A549 (cell line): ENCODE measurements around the gene QRSL1.

Experiments
- TF ChIP-seq, protein P1 (sequence below): IDR thresholded peaks from 2 replicates; pipeline ENCODE4 v1.6.1; 2012
- TF ChIP-seq, protein P2 (sequence below): fragments of >200 bp; sonication (Bioruptor Twin); formaldehyde crosslinking; IDR thresholded peaks from 3 replicates; pipeline ENCODE4 v1.5.1; 2016

DNA sequence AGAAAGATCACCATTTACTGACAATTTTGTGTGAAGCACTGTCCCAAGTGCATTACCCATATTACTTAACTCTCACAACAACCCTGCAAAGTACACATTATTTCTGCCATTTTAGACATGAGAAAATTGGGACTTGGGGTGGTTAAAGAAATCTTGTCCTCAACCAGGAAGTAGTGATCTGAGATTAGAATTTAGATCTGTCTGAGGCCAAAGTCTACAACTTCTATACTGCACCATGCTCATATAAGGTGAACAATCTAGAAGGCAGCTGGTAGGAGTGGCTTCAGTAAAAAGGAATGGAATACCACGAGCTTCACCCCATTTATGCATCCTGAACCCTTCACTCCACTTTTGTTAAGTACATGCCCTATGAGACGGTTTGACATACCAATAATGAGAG lies 87.6 kb downstream of the QRSL1 start:
- TF ChIP-seq, protein P1, sequence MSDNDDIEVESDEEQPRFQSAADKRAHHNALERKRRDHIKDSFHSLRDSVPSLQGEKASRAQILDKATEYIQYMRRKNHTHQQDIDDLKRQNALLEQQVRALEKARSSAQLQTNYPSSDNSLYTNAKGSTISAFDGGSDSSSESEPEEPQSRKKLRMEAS: no peak
- TF ChIP-seq, protein P2, sequence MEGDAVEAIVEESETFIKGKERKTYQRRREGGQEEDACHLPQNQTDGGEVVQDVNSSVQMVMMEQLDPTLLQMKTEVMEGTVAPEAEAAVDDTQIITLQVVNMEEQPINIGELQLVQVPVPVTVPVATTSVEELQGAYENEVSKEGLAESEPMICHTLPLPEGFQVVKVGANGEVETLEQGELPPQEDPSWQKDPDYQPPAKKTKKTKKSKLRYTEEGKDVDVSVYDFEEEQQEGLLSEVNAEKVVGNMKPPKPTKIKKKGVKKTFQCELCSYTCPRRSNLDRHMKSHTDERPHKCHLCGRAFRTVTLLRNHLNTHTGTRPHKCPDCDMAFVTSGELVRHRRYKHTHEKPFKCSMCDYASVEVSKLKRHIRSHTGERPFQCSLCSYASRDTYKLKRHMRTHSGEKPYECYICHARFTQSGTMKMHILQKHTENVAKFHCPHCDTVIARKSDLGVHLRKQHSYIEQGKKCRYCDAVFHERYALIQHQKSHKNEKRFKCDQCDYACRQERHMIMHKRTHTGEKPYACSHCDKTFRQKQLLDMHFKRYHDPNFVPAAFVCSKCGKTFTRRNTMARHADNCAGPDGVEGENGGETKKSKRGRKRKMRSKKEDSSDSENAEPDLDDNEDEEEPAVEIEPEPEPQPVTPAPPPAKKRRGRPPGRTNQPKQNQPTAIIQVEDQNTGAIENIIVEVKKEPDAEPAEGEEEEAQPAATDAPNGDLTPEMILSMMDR: no peak
